Heart right ventricle (tissue), 16 donors: ENCODE measurements around the gene NPTX1. TPM values are rescaled to one million over a fixed set of nuclear protein-coding genes. Genes with fewer than 3 reads are reported as not detected.
A peak's percentile ranks its signal among the peaks of the same experiment; 100 is the strongest.

Experiments used
- ATAC-seq, 8 donors: fragments of 200-7000 bp; cut with Tn5 transposase; one replicate each; pipeline ENCODE4 v1.9.1; 2020; ENCODE audit warnings: mild to moderate bottlenecking in 8 of 8, moderate library complexity in 8 of 8, moderate number of reproducible peaks in 1 of 8
- DNase-seq, 2 donors: peaks; one replicate each; pipeline ENCODE4 v3.0.0-alpha.2; 2020
- H3K27ac ChIP-seq, 10 donors: fragments of 200-600 bp; sonication (generic) in 2 of 10; one replicate each; pipeline versions ENCODE4 v1.5.0 to v1.8.0; 2020 to 2022; ENCODE audit warnings: mild to moderate bottlenecking in 3 of 10
- H3K27me3 ChIP-seq, 7 donors: fragments of 200-600 bp; one replicate each; pipeline ENCODE4 v1.8.0; 2021 to 2022; ENCODE audit warnings: mild to moderate bottlenecking in 2 of 7
- H3K36me3 ChIP-seq, 9 donors: fragments of 200-600 bp; sonication (generic) in 1 of 9; one replicate each; pipeline versions ENCODE4 v1.5.0 to v1.8.0; 2020 to 2022; ENCODE audit warnings: mild to moderate bottlenecking in 2 of 9
- H3K4me1 ChIP-seq, 9 donors: fragments of 200-600 bp; sonication (generic) in 1 of 9; one replicate each; pipeline versions ENCODE4 v1.5.0 to v1.8.0; 2020 to 2022; ENCODE audit warnings: mild to moderate bottlenecking in 4 of 9
- H3K4me3 ChIP-seq, 10 donors: fragments of 200-600 bp; sonication (generic) in 2 of 10; one replicate each; pipeline versions ENCODE4 v1.5.0 to v1.8.0; 2020 to 2022; ENCODE audit warnings: mild to moderate bottlenecking in 7 of 10, moderate library complexity in 2 of 10
- H3K9me3 ChIP-seq, 11 donors: fragments of 200-600 bp in 10 of 11; sonication (generic) in 2 of 11; one replicate each; pipeline versions ENCODE4 v1.5.0 to v1.8.0; 2013 to 2022; ENCODE audit warnings: mild to moderate bottlenecking in 2 of 11, control low read depth in 1 of 11, moderate library complexity in 1 of 11
- WGBS, 2 donors: extraction: QIAGEN DNeasy Blood & Tissue Kit; methylation state at CpG; one replicate each; pipeline ENCODE4 v1.1.7; 2013; ENCODE audit warnings: inconsistent platforms in 1 of 2; 5-methylcytosine and 5-hydroxymethylcytosine counted together
- intact Hi-C, 10 donors: fragments of 100-400 bp; cut with DNase I; formaldehyde crosslinking; loops; one replicate each; pipeline versions ENCODE4 v1.11.1 to v1.14.2; 2022
- polyA plus RNA-seq, 2 donors: library from polyadenylated mRNA; stranded (reverse); fragments of 200-250 nt; gene quantifications; one replicate each; pipeline ENCODE4 v1.2.3, GENCODE V29; 2013
- total RNA-seq, 10 donors: library from RNA; stranded (reverse); fragmentation: NEBNext Ultra II Directional in 3 of 10; extraction: Animal tissue kit (Norgen Biotek cat#: 25700) in 3 of 10; gene quantifications; one replicate each; pipeline versions ENCODE4 v1.2.1 to v1.2.4, GENCODE V29; 2021 to 2023
- TF ChIP-seq, protein P1 (sequence below), 9 donors: fragments of 200-600 bp; sonication (generic) in 2 of 9; IDR thresholded peaks; one replicate each; pipeline versions ENCODE4 v1.5.0 to v1.8.0; 2021 to 2022; ENCODE audit warnings: antibody characterized with exemption in 9 of 9, mild to moderate bottlenecking in 5 of 9, moderate library complexity in 1 of 9
- donor health status: Arrhythmogenic right ventricular cardiomyopathy.
- donor health status: ischemic (EF 13 %, LVEDD 7.1; RV severe dilation, severe dysfunction).
- donor health status: healthy with polysubstance abuse.
- donor health status: DM: no; HTN: yes; CAD: no.
- donor health status: DM: no; HTN: no; CAD: no.
- donor health status: ischemic (EF 25% LVEDD 6.9; RV normal size, moderate dysfunction).
- donor health status: ischemic (EF 25% LVEDD 5.7; RV mildly dilated, moderate dysfunction).
- donor health status: healthy.
- donor health status: DM: yes; HTN: yes; CAD: no.
- donor health status: Ischemic cardiomyopathy.
- donor health status: ischemic (EF 35%, LVEDD 5.7; RV mildly dilated, moderate dysfunction).
- donor health status: nonischemic (EF 11% LVEDD 7.7; RV severe dilation, severe dysfunction).
- donor health status: DM: yes; HTN: yes; CAD: no.
- donor health status: PGD.
- donor health status: ischemic (EF 29% LVEDD 5.4; RV normal size, mild dysfunction).
- donor health status: nonischemic (EF 23%, LVEDD 6.1; RV moderate dilation, normal function).

The NPTX1 gene
- total and polyA plus RNA-seq, 12 donors = 0.03 TPM; not detected in 11

DNA sequence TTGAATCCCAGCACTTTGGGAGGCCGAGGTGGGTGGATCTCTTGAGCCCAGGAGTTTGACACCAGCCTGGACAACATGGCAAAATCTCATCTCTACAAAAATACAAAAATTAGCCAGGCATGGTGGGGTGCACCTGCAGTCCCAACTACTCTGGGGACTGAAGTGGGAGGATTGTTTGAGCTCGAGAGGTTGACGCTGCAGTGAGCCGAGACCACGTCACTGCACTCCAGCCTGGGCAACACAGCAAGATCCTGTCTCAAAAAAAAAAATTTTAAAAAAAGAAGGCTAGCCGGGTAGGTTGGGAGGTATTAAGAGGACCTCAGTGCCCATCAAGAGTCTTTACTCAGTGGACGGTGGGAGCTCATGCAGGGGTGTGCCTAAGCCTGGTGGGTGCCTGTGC lies 3.8 kb upstream of the NPTX1 start:
- Histone ChIP-seq H3K4me3 (no peak overlapping the region), H3K27me3 (peaks cover 46 to 98% (median 97%) of the 10 kb centered on the region in 7 donors), H3K4me1 (peaks cover 7 to 37% (median 30%) of the 10 kb centered on the region in 9 donors), H3K9me3 (no peaks in the 10 kb centered on the region), H3K36me3 (no peaks in the 10 kb centered on the region), H3K27ac (no peak overlapping the region)
- DNase-seq (no peak), ATAC-seq (no peak)
- WGBS, 2 donors = 84 to 88% methylated on average over 7 of the region's 7 CpGs
- intact Hi-C loops = no loop called here
- TF ChIP-seq, protein P1, sequence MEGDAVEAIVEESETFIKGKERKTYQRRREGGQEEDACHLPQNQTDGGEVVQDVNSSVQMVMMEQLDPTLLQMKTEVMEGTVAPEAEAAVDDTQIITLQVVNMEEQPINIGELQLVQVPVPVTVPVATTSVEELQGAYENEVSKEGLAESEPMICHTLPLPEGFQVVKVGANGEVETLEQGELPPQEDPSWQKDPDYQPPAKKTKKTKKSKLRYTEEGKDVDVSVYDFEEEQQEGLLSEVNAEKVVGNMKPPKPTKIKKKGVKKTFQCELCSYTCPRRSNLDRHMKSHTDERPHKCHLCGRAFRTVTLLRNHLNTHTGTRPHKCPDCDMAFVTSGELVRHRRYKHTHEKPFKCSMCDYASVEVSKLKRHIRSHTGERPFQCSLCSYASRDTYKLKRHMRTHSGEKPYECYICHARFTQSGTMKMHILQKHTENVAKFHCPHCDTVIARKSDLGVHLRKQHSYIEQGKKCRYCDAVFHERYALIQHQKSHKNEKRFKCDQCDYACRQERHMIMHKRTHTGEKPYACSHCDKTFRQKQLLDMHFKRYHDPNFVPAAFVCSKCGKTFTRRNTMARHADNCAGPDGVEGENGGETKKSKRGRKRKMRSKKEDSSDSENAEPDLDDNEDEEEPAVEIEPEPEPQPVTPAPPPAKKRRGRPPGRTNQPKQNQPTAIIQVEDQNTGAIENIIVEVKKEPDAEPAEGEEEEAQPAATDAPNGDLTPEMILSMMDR (IDR thresholded peaks at IDR 0.05) = no peak

DNA sequence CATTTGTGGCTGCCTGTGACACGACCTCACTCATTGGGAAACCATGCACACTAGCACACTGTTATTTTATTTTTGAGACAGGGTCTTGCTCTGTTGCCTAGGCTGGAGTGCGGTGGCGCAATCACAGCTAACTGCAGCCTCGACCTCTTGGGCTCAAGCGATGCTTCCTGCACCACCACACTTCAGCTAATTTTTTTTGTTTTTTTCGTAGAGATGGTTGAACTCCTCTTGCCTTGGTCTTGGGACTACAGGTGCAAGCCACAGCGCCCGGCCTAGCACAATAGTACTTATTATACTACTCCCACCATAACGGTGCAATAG lies 2.8 kb upstream of the NPTX1 start:
- Histone ChIP-seq H3K27me3 (peaks cover 49 to 99% (median 98%) of the 10 kb centered on the region in 7 donors), H3K36me3 (no peaks in the 10 kb centered on the region), H3K4me3 (no peak overlapping the region), H3K27ac (no peak overlapping the region), H3K4me1 (peaks cover 7 to 44% (median 34%) of the 10 kb centered on the region in 9 donors), H3K9me3 (no peaks in the 10 kb centered on the region)
- ATAC-seq = no peak
- DNase-seq = no peak
- TF ChIP-seq, protein P1 (IDR thresholded peaks at IDR 0.05) = no peak
- intact Hi-C loops = no loop called here
- WGBS, 2 donors = 44 to 54% methylated on average over 9 of the region's 9 CpGs

GRCh38 chr17:80478487-80479245 lies 2.3 kb upstream of the NPTX1 start:
- peaks cover 53 to 99% (median 98%) of the 10 kb centered on the region in 7 donors for H3K27me3 ChIP-seq
- 3 to 8% methylated on average over 46 to 51 of the region's 51 CpGs for WGBS, 2 donors
- ATAC-seq = no peak
- H3K4me1 ChIP-seq = peaks cover 7 to 44% (median 34%) of the 10 kb centered on the region in 9 donors
- TF ChIP-seq, protein P1 (IDR thresholded peaks at IDR 0.05) = no peak
- H3K36me3 ChIP-seq = no peaks in the 10 kb centered on the region
- intact Hi-C loops = no loop called here
- DNase-seq = no peak
- H3K4me3 ChIP-seq = peak overlapping the region in 9 of 10 donors; percentile 12 to 46 (median 26)
- no peaks in the 10 kb centered on the region for H3K9me3 ChIP-seq
- H3K27ac ChIP-seq = no peak overlapping the region

DNA sequence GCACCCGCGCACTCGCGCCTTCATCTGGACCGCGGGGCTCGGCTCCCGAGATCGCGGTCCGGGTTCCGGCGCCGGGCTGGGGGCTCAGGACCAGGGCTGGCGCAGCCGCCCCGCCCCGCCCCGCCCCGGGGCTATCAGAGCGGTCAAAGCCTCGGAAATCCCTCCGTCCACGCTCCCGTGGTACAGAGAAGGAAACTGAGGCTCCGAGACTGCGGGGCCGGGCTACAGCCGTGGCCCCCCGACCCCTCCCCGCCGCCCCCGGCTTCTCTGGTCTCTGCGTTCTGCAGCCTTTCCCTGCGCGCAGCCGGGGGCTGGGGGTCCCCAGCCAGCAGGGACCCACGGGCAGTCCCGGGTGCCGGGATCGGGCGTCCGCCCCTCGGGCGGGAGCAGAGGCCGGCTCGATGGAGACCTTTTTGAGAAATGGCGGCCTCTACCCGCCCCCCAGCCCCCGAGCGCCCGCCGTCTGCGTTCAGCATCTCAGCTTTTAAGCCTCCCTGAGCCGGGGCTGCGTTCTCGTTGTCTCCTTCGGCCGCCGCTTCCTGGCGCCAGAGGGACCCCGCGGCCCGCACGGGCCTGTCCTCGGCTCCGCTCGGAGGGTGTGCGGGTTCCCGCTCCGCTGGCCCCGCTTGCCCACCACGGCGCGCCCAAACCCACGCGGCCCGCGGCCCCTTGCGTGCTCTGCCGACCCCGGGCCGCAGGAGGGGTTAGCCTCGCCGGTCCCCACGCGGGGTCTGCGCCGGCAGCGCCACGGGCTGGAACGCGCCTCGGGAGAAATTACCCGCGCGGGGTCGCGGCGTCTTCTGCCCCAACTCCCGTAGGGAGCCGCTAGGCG lies 1.5 kb upstream of the NPTX1 start:
- no peak overlapping the region for H3K27ac ChIP-seq
- H3K4me1 ChIP-seq = peaks cover 7 to 44% (median 34%) of the 10 kb centered on the region in 9 donors
- H3K27me3 ChIP-seq = peaks cover 56 to 100% (median 98%) of the 10 kb centered on the region in 7 donors
- no peaks in the 10 kb centered on the region for H3K36me3 ChIP-seq
- WGBS, 2 donors = 2% methylated on average over 90 to 103 of the region's 103 CpGs
- intact Hi-C loops = no loop called here
- peak in 6 of 8 donors; percentile 52 to 68 (median 66) for ATAC-seq
- peak overlapping the region in 9 of 10 donors; percentile 22 to 46 (median 26) for H3K4me3 ChIP-seq
- no peaks in the 10 kb centered on the region for H3K9me3 ChIP-seq
- TF ChIP-seq, protein P1 (IDR thresholded peaks at IDR 0.05) = peak in 7 of 9 donors; percentile 23 to 62 (median 51)
- DNase-seq = peak in 1 of 2 donors; percentile 32
